Endodermal cell (in vitro differentiated cells): ENCODE results near the gene IRF6. TPM values are rescaled to one million over a fixed set of nuclear protein-coding genes. Genes with fewer than 3 reads are reported as not detected.

Source experiments
- DNase-seq: peaks from one replicate; pipeline ENCODE4 v3.0.0-alpha.2; 2017
- H3K27ac ChIP-seq: 2 replicates; pipeline ENCODE4 v1.5.1; 2013; ENCODE audit warnings: mild to moderate bottlenecking, low read depth, low read length, moderate library complexity
- H3K27me3 ChIP-seq: 2 replicates; pipeline ENCODE4 v1.6.1; 2013; ENCODE audit warnings: mild to moderate bottlenecking, low read length, moderate library complexity; ENCODE audit not compliant: insufficient read depth, control insufficient read depth, poor library complexity, severe bottlenecking
- H3K36me3 ChIP-seq: 2 replicates; pipeline ENCODE4 v1.7.0; 2013; ENCODE audit warnings: mild to moderate bottlenecking, low read length, moderate library complexity; ENCODE audit not compliant: control insufficient read depth, insufficient read depth
- H3K4me1 ChIP-seq: one replicate; pipeline ENCODE4 v1.7.0; 2013; ENCODE audit warnings: low read length; ENCODE audit not compliant: control insufficient read depth, insufficient read depth
- H3K4me3 ChIP-seq: 2 replicates; pipeline ENCODE4 v1.5.1; 2013; ENCODE audit warnings: mild to moderate bottlenecking, low read length, moderate library complexity
- H3K9ac ChIP-seq: 2 replicates; pipeline ENCODE4 v1.6.1; 2013; ENCODE audit warnings: mild to moderate bottlenecking, low read length, moderate library complexity; ENCODE audit not compliant: poor library complexity, severe bottlenecking; ENCODE audit errors: extremely low read depth
- H3K9me3 ChIP-seq: 2 replicates; pipeline ENCODE4 v1.6.1; 2013; ENCODE audit warnings: mild to moderate bottlenecking, low read length, moderate library complexity; ENCODE audit not compliant: control insufficient read depth
- H3K27ac Mint-ChIP-seq: 2 replicates; pipeline ENCODE4 v1.8.0; 2020; ENCODE audit warnings: mixed read lengths
- H3K27me3 Mint-ChIP-seq: 2 replicates; pipeline ENCODE4 v1.8.0; 2021; ENCODE audit warnings: mild to moderate bottlenecking, mixed read lengths; ENCODE audit not compliant: insufficient read depth
- H3K36me3 Mint-ChIP-seq: 2 replicates; pipeline ENCODE4 v1.8.0; 2020; ENCODE audit warnings: low read depth, mixed read lengths
- H3K4me1 Mint-ChIP-seq: 2 replicates; pipeline ENCODE4 v1.8.0; 2020; ENCODE audit warnings: mixed read lengths
- H3K4me3 Mint-ChIP-seq: 2 replicates; pipeline ENCODE4 v1.8.0; 2020; ENCODE audit warnings: mild to moderate bottlenecking, moderate library complexity, mixed read lengths
- H3K9me3 Mint-ChIP-seq: 2 replicates; pipeline ENCODE4 v1.8.0; 2020; ENCODE audit warnings: mild to moderate bottlenecking, mixed read lengths
- CTCF ChIP-seq: fragments of 200-600 bp; sonication (generic); conservative IDR thresholded peaks from 2 replicates; pipeline ENCODE4 v1.5.0; 2021; ENCODE audit warnings: antibody characterized with exemption, mild to moderate bottlenecking
- WGBS, 2 experiments: methylation state at CpG; one replicate each; pipeline versions ENCODE4 v1.1.5 to v1.1.7; 2013; ENCODE audit warnings: missing lambda C conversion rate in 2 of 2, mixed read lengths in 1 of 2; ENCODE audit not compliant: insufficient coverage in 1 of 2, insufficient read length in 1 of 2; 5-methylcytosine and 5-hydroxymethylcytosine counted together
- total RNA-seq, 2 donors: library from RNA; stranded (reverse); fragmentation: NEBNext Ultra II Directional in 1 of 2; extraction: Animal tissue kit (Norgen Biotek cat#: 25700) in 1 of 2; gene quantifications; 2 replicates in 1 of 2; 3 replicates in 1 of 2; pipeline ENCODE4 v1.2.1, GENCODE V29; 2021

IRF6 gene
- total RNA-seq, 2 donors from 2014 or later, result 13.8 to 18.2 TPM

GRCh38 chr1:209849388-209849787, 43.4 kb upstream of the IRF6 start:
- H3K4me3 ChIP-seq, result no peak overlapping the region
- H3K4me1 Mint-ChIP-seq, result no peaks in the 10 kb centered on the region
- H3K9me3 Mint-ChIP-seq, result no peaks in the 10 kb centered on the region
- peaks cover 47% of the 10 kb centered on the region for H3K36me3 Mint-ChIP-seq
- no peak overlapping the region for H3K4me3 Mint-ChIP-seq
- H3K36me3 ChIP-seq, result peaks cover 63% of the 10 kb centered on the region
- no peaks in the 10 kb centered on the region for H3K27me3 Mint-ChIP-seq
- WGBS, 2 experiments, result 89 to 91% methylated on average over 3 to 5 of the region's 5 CpGs
- no peak for TF ChIP-seq CTCF
- no peak for DNase-seq
- no peak overlapping the region for H3K27ac ChIP-seq
- H3K9me3 ChIP-seq, result no peaks in the 10 kb centered on the region
- no peaks in the 10 kb centered on the region for H3K4me1 ChIP-seq
- no peak overlapping the region for H3K9ac ChIP-seq
- H3K27ac Mint-ChIP-seq, result no peak overlapping the region
- H3K27me3 ChIP-seq, result no peaks in the 10 kb centered on the region

GRCh38 chr1:209845408-209845725, 39.4 kb upstream of the IRF6 start:
- H3K4me3 ChIP-seq, result no peak overlapping the region
- Mint-ChIP-seq H3K4me3 (no peak overlapping the region), H3K36me3 (peaks cover 47% of the 10 kb centered on the region), H3K27ac (no peak overlapping the region), H3K4me1 (no peaks in the 10 kb centered on the region), H3K9me3 (no peaks in the 10 kb centered on the region), H3K27me3 (no peaks in the 10 kb centered on the region)
- H3K27me3 ChIP-seq, result no peaks in the 10 kb centered on the region
- H3K9ac ChIP-seq, result no peak overlapping the region
- H3K36me3 ChIP-seq, result peaks cover 65% of the 10 kb centered on the region
- 94% methylated on average over 1 of the region's 1 CpG; no CpG with 5 or more reads in 1 of the 2 experiments for WGBS, 2 experiments
- no peak for DNase-seq
- H3K4me1 ChIP-seq, result no peaks in the 10 kb centered on the region
- H3K27ac ChIP-seq, result no peak overlapping the region
- no peak for TF ChIP-seq CTCF
- H3K9me3 ChIP-seq, result no peaks in the 10 kb centered on the region

- WGBS, 2 experiments, result 92 to 94% methylated on average over 5 to 6 of the region's 6 CpGs
- H3K36me3 ChIP-seq, result peaks cover 65% of the 10 kb centered on the region
- H3K4me3 Mint-ChIP-seq, result no peak overlapping the region
- H3K27ac ChIP-seq, result no peak overlapping the region
- peaks cover 47% of the 10 kb centered on the region for H3K36me3 Mint-ChIP-seq
- no peak overlapping the region for H3K4me3 ChIP-seq
- H3K27me3 ChIP-seq, result no peaks in the 10 kb centered on the region
- H3K4me1 ChIP-seq, result no peaks in the 10 kb centered on the region
- no peaks in the 10 kb centered on the region for H3K27me3 Mint-ChIP-seq
- no peak for DNase-seq
- no peak overlapping the region for H3K27ac Mint-ChIP-seq
- no peaks in the 10 kb centered on the region for H3K9me3 ChIP-seq
- no peak overlapping the region for H3K9ac ChIP-seq
- H3K4me1 Mint-ChIP-seq, result no peaks in the 10 kb centered on the region
- H3K9me3 Mint-ChIP-seq, result no peaks in the 10 kb centered on the region
- no peak for TF ChIP-seq CTCF
Measured at GRCh38 chr1:209844695-209845407, 38.9 kb upstream of the IRF6 start.
